HEK293 (cell line): ENCODE data around the gene XKR8.
"Not testable (repeated sequence)": the region's sequence is repeated elsewhere in the genome, so short reads cannot be mapped to it uniquely, and the experiment has no call there.

Experiments used
- CTCF ChIA-PET: fragments of 350-600 bp; formaldehyde crosslinking; extraction: SDS; loops from one replicate; lab custom pipeline; 2021; ENCODE audit warnings: antibody characterized with exemption; lab: Yijun Ruan, JAX
- POLR2A ChIA-PET: fragments of 300-600 bp; formaldehyde crosslinking; extraction: SDS; loops from one replicate; lab custom pipeline; 2020; ENCODE audit warnings: antibody characterized with exemption, inconsistent platforms; lab: Yijun Ruan, JAX
- H3K27ac ChIP-seq: fragments of 200-500 bp; sonication (Bioruptor generic); 2 replicates; pipeline ENCODE4 v1.5.1; 2014; ENCODE audit warnings: low read depth, low read length, control low read depth, inconsistent platforms; ENCODE audit errors: extremely low read depth
- H3K36me3 ChIP-seq, 2 experiments: fragments of 200-500 bp in 1 of 2; sonication (Bioruptor generic) in 1 of 2; 1 replicate in 1 of 2; 2 replicates in 1 of 2; pipeline ENCODE4 v1.5.1; 2014 to 2017; ENCODE audit warnings: inconsistent platforms in 2 of 2, low read length in 2 of 2; ENCODE audit not compliant: control insufficient read depth in 2 of 2, insufficient read depth in 1 of 2
- H3K4me1 ChIP-seq: fragments of 200-500 bp; sonication (Bioruptor generic); 2 replicates; pipeline ENCODE4 v1.5.1; 2014; ENCODE audit warnings: mild to moderate bottlenecking, low read length, inconsistent platforms; ENCODE audit not compliant: control insufficient read depth, insufficient read depth
- H3K4me3 ChIP-seq: 2 replicates; pipeline ENCODE4 v1.5.1; 2011; ENCODE audit warnings: low read depth, mild to moderate bottlenecking, control low read depth, low read length, moderate library complexity
- H3K9me3 ChIP-seq: fragments of 200-500 bp; sonication (Bioruptor generic); 2 replicates; pipeline ENCODE4 v1.5.1; 2014; ENCODE audit warnings: low read depth, low read length, inconsistent platforms; ENCODE audit not compliant: control insufficient read depth, insufficient read depth
- GFI1B ChIP-seq: fragments of 450-650 bp; formaldehyde crosslinking; IDR thresholded peaks from 2 replicates; pipeline ENCODE4 v1.5.1; 2016; ENCODE audit warnings: missing biosample characterization, missing genetic modification characterization
- KLF16 ChIP-seq: fragments of 450-650 bp; formaldehyde crosslinking; IDR thresholded peaks from 2 replicates; pipeline ENCODE4 v1.5.1; 2017; ENCODE audit warnings: missing biosample characterization, missing genetic modification characterization
- KLF9 ChIP-seq: fragments of 450-650 bp; formaldehyde crosslinking; IDR thresholded peaks from 2 replicates; pipeline ENCODE4 v1.5.1; 2016; ENCODE audit warnings: missing biosample characterization, missing genetic modification characterization, low read depth
- ZBTB21 ChIP-seq: fragments of 450-650 bp; formaldehyde crosslinking; IDR thresholded peaks from 2 replicates; pipeline ENCODE4 v1.5.1; 2017; ENCODE audit warnings: missing biosample characterization, missing genetic modification characterization
- ZFP37 ChIP-seq: fragments of 450-650 bp; formaldehyde crosslinking; IDR thresholded peaks from 2 replicates; pipeline ENCODE4 v1.5.1; 2016; ENCODE audit warnings: missing biosample characterization, missing genetic modification characterization
- ZFP69B ChIP-seq: fragments of 450-650 bp; formaldehyde crosslinking; IDR thresholded peaks from 2 replicates; pipeline ENCODE4 v1.5.1; 2016; ENCODE audit warnings: missing biosample characterization, missing genetic modification characterization
- ZNF114 ChIP-seq: fragments of 450-650 bp; formaldehyde crosslinking; IDR thresholded peaks from 2 replicates; pipeline ENCODE4 v1.5.0; 2017; ENCODE audit warnings: missing biosample characterization, missing genetic modification characterization
- ZNF140 ChIP-seq: fragments of 450-650 bp; formaldehyde crosslinking; IDR thresholded peaks from 2 replicates; pipeline ENCODE4 v1.5.1; 2016; ENCODE audit warnings: missing biosample characterization, missing genetic modification characterization
- ZNF266 ChIP-seq: fragments of 450-650 bp; formaldehyde crosslinking; IDR thresholded peaks from 2 replicates; pipeline ENCODE4 v1.5.1; 2016; ENCODE audit warnings: missing biosample characterization, missing genetic modification characterization, low read depth
- ZNF37A ChIP-seq: fragments of 450-650 bp; IDR thresholded peaks from 2 replicates; pipeline ENCODE4 v1.5.1; 2018; ENCODE audit warnings: missing biosample characterization, missing genetic modification characterization
- ZNF398 ChIP-seq: fragments of 450-650 bp; formaldehyde crosslinking; IDR thresholded peaks from 2 replicates; pipeline ENCODE4 v1.5.1; 2017; ENCODE audit warnings: missing biosample characterization, missing genetic modification characterization
- ZNF433 ChIP-seq: fragments of 450-650 bp; formaldehyde crosslinking; IDR thresholded peaks from 2 replicates; pipeline ENCODE4 v1.5.1; 2016; ENCODE audit warnings: missing biosample characterization, missing genetic modification characterization, low read depth
- ZNF510 ChIP-seq: fragments of 450-650 bp; formaldehyde crosslinking; IDR thresholded peaks from 2 replicates; pipeline ENCODE4 v1.5.1; 2018; ENCODE audit warnings: mild to moderate bottlenecking, missing genetic modification characterization, missing biosample characterization; ENCODE audit not compliant: insufficient replicate concordance
- ZNF645 ChIP-seq: fragments of 450-650 bp; formaldehyde crosslinking; IDR thresholded peaks from 2 replicates; pipeline ENCODE4; 2016; ENCODE audit warnings: missing biosample characterization, missing genetic modification characterization
- ZNF830 ChIP-seq: fragments of 450-650 bp; IDR thresholded peaks from 2 replicates; pipeline ENCODE4 v1.5.0; 2018; ENCODE audit warnings: missing biosample characterization, missing genetic modification characterization, low read depth, mild to moderate bottlenecking, moderate library complexity
- ZSCAN23 ChIP-seq: fragments of 450-650 bp; formaldehyde crosslinking; IDR thresholded peaks from 2 replicates; pipeline ENCODE4 v1.5.1; 2016; ENCODE audit warnings: missing biosample characterization, missing genetic modification characterization
- ZXDB ChIP-seq: fragments of 450-650 bp; formaldehyde crosslinking; IDR thresholded peaks from 2 replicates; pipeline ENCODE4 v1.5.1; 2016; ENCODE audit warnings: missing biosample characterization, missing genetic modification characterization
- TF ChIP-seq, protein P1 (sequence below): fragments of 450-650 bp; formaldehyde crosslinking; IDR thresholded peaks from 2 replicates; pipeline ENCODE4 v1.5.1; 2016; ENCODE audit warnings: missing biosample characterization, missing genetic modification characterization
- TF ChIP-seq, protein P2 (sequence below): fragments of 450-650 bp; IDR thresholded peaks from 2 replicates; pipeline ENCODE4 v1.5.1; 2018; ENCODE audit warnings: missing biosample characterization, missing genetic modification characterization
- TF ChIP-seq, protein P3 (sequence below): fragments of 450-650 bp; formaldehyde crosslinking; IDR thresholded peaks from 2 replicates; pipeline ENCODE4 v1.5.1; 2016; ENCODE audit warnings: missing biosample characterization, missing genetic modification characterization

XKR8 gene

GRCh38 chr1:27999055-27999454 lies 39.3 kb downstream of the XKR8 start:
- Histone ChIP-seq H3K9me3 (no peaks in the 10 kb centered on the region), H3K4me3 (no peak overlapping the region), H3K36me3 (peaks cover 45 to 68% of the 10 kb centered on the region in 2 experiments), H3K4me1 (no peaks in the 10 kb centered on the region), H3K27ac (no peak overlapping the region)
- TF ChIP-seq, protein P1, sequence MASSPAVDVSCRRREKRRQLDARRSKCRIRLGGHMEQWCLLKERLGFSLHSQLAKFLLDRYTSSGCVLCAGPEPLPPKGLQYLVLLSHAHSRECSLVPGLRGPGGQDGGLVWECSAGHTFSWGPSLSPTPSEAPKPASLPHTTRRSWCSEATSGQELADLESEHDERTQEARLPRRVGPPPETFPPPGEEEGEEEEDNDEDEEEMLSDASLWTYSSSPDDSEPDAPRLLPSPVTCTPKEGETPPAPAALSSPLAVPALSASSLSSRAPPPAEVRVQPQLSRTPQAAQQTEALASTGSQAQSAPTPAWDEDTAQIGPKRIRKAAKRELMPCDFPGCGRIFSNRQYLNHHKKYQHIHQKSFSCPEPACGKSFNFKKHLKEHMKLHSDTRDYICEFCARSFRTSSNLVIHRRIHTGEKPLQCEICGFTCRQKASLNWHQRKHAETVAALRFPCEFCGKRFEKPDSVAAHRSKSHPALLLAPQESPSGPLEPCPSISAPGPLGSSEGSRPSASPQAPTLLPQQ (tag by site-specific recombination): no peak
- TF ChIP-seq KLF9: no peak
- TF ChIP-seq KLF16 (tag by site-specific recombination): no peak
- ChIA-PET CTCF (interaction anchor here (1.5 kb wide), 1 partner anchor 92 kb away, joined by 5 read pairs; no protein-coding TSS in a partner anchor), POLR2A (no interaction called here)

GRCh38 chr1:28002600-28002999 lies 42.8 kb downstream of the XKR8 start:
- CTCF ChIA-PET: interaction anchor here (0.6 to 1.3 kb wide), 2 partner anchors 22 to 44 kb away, joined by 3 to 4 read pairs; no protein-coding TSS in a partner anchor
- H3K36me3 ChIP-seq: peaks cover 43 to 65% of the 10 kb centered on the region in 2 experiments
- H3K27ac ChIP-seq: no peak overlapping the region
- POLR2A ChIA-PET: no interaction called here
- no peaks in the 10 kb centered on the region for H3K9me3 ChIP-seq
- no peak overlapping the region for H3K4me3 ChIP-seq
- TF ChIP-seq ZNF140 (tag by site-specific recombination) (no peak), ZFP37 (tag by site-specific recombination) (no peak), ZFP69B (tag by site-specific recombination) (no peak), ZNF37A (no peak), ZNF510 (no peak)
- TF ChIP-seq, protein P2, sequence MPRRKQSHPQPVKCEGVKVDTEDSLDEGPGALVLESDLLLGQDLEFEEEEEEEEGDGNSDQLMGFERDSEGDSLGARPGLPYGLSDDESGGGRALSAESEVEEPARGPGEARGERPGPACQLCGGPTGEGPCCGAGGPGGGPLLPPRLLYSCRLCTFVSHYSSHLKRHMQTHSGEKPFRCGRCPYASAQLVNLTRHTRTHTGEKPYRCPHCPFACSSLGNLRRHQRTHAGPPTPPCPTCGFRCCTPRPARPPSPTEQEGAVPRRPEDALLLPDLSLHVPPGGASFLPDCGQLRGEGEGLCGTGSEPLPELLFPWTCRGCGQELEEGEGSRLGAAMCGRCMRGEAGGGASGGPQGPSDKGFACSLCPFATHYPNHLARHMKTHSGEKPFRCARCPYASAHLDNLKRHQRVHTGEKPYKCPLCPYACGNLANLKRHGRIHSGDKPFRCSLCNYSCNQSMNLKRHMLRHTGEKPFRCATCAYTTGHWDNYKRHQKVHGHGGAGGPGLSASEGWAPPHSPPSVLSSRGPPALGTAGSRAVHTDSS: no peak
- TF ChIP-seq, all 188 proteins: peak for 0
- H3K4me1 ChIP-seq: no peaks in the 10 kb centered on the region

- H3K27ac ChIP-seq, H3K9me3 ChIP-seq, POLR2A ChIA-PET, H3K4me1 ChIP-seq, H3K4me3 ChIP-seq: not testable (repeated sequence)
- peaks cover 38 to 60% of the 10 kb centered on the region in 2 experiments for H3K36me3 ChIP-seq
- CTCF ChIA-PET: interaction anchor here (0.6 to 1.3 kb wide), 2 partner anchors 23 to 44 kb away, joined by 3 to 4 read pairs; no protein-coding TSS in a partner anchor
These were observed 43.3 kb downstream of the XKR8 start for GRCh38 chr1:28003117-28003516.

DNA sequence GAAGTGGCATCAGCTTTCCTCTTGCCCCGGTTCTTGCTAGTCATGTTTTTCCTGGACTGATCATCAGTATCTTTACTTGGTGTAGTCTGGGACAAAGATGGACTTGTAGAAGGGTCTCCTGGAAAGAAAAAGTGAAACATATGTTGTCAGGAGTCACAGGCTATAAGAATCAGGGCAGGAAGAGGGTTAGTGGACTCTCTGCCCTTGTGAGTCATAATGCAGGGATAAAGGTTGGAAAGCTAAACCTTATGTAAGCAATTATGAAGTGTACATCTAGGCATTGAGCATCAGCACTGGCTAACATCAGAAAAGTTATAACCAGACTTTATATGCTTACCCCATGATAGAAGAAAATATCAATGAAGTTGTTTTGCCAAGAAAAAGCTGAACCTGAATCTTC lies 51.2 kb downstream of the XKR8 start:
- peaks cover 13 to 67% of the 10 kb centered on the region in 2 experiments; a peak in 2 of 3 replicates for H3K36me3 ChIP-seq
- POLR2A ChIA-PET: no interaction called here
- no peak for TF ChIP-seq ZXDB (tag by site-specific recombination)
- TF ChIP-seq ZNF830 (tag by site-specific recombination): no peak
- TF ChIP-seq, protein P1 (tag by site-specific recombination): no peak
- TF ChIP-seq ZNF398 (tag by site-specific recombination): no peak
- no peak for TF ChIP-seq ZNF266
- TF ChIP-seq GFI1B (tag by site-specific recombination): no peak
- no peak for TF ChIP-seq ZBTB21 (tag by site-specific recombination)
- no peak for TF ChIP-seq ZNF433 (tag by site-specific recombination)
- TF ChIP-seq ZNF645 (tag by site-specific recombination): no peak
- TF ChIP-seq, protein P3, sequence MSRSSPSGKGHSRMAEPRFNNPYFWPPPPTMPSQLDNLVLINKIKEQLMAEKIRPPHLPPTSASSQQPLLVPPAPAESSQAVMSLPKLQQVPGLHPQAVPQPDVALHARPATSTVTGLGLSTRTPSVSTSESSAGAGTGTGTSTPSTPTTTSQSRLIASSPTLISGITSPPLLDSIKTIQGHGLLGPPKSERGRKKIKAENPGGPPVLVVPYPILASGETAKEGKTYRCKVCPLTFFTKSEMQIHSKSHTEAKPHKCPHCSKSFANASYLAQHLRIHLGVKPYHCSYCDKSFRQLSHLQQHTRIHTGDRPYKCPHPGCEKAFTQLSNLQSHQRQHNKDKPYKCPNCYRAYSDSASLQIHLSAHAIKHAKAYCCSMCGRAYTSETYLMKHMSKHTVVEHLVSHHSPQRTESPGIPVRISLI (tag by site-specific recombination): no peak
- no peak for TF ChIP-seq ZNF114 (tag by site-specific recombination)
- no peak for TF ChIP-seq ZSCAN23

More for the DNA sequence above, 51.2 kb downstream of the XKR8 start:
- H3K9me3 ChIP-seq: no peaks in the 10 kb centered on the region
- CTCF ChIA-PET: no interaction called here
- no peak overlapping the region for H3K4me3 ChIP-seq
- H3K27ac ChIP-seq: no peak overlapping the region
- no peaks in the 10 kb centered on the region for H3K4me1 ChIP-seq
